GM19324 (cell line): ENCODE results near the gene FSHB.
"Not testable (repeated sequence)": the region's sequence is repeated elsewhere in the genome, so short reads cannot be mapped to it uniquely, and the experiment has no call there.

Source experiments
- ATAC-seq: cut with Tn5 transposase; IDR thresholded peaks from one replicate; pipeline ENCODE4 v1.9.1; 2021; ENCODE audit warnings: mild to moderate bottlenecking, moderate library complexity; ENCODE audit not compliant: unreplicated experiment, low FRiP score

FSHB gene

GRCh38 chr11:30230714-30231113 lies at the start of gene FSHB:
TSS of gene FSHB (plus strand) at chr11:30231014. CDS start at chr11:30231903, 889 bp downstream.
- no peak for ATAC-seq

GRCh38 chr11:30186748-30187147 lies 44.1 kb upstream of the FSHB start:
- ATAC-seq = no peak

GRCh38 chr11:30192620-30193019 lies 38.2 kb upstream of the FSHB start:
- no peak for ATAC-seq

GRCh38 chr11:30196400-30197206 lies 34.2 kb upstream of the FSHB start:
- ATAC-seq = peak; percentile 90

GRCh38 chr11:30197869-30198268 lies 32.9 kb upstream of the FSHB start:
- no peak for ATAC-seq

- not testable (repeated sequence) for ATAC-seq
These were observed 27.8 kb upstream of the FSHB start for GRCh38 chr11:30202989-30203388.

GRCh38 chr11:30203850-30204249 lies 27.0 kb upstream of the FSHB start:
- ATAC-seq = no peak

GRCh38 chr11:30206249-30206996 lies 24.4 kb upstream of the FSHB start:
- peak; percentile 90 for ATAC-seq

- no peak for ATAC-seq
These were observed 20.5 kb upstream of the FSHB start for GRCh38 chr11:30210357-30210756.

- no peak for ATAC-seq
These were observed 14.3 kb upstream of the FSHB start for GRCh38 chr11:30216534-30216933.

GRCh38 chr11:30218278-30218677 lies 12.5 kb upstream of the FSHB start:
- ATAC-seq = no peak

GRCh38 chr11:30225642-30226041 lies 5.2 kb upstream of the FSHB start:
- no peak for ATAC-seq

GRCh38 chr11:30228323-30228884 lies 2.4 kb upstream of the FSHB start:
- ATAC-seq = no peak

GRCh38 chr11:30239025-30239424 lies 8.2 kb downstream of the FSHB start:
- ATAC-seq = no peak

GRCh38 chr11:30244265-30244664 lies 13.5 kb downstream of the FSHB start:
- ATAC-seq = no peak

GRCh38 chr11:30245621-30246020 lies 14.8 kb downstream of the FSHB start:
- no peak for ATAC-seq

GRCh38 chr11:30254307-30255298 lies 23.8 kb downstream of the FSHB start:
- ATAC-seq = no peak

- peak; percentile 55 for ATAC-seq
These were observed 24.8 kb downstream of the FSHB start for GRCh38 chr11:30255637-30256036.

- ATAC-seq = no peak
These were observed 26.2 kb downstream of the FSHB start for GRCh38 chr11:30257058-30257457.

- no peak for ATAC-seq
These were observed 27.9 kb downstream of the FSHB start for GRCh38 chr11:30258679-30259078.
